Parathyroid adenoma (tissue), 2 donors: ENCODE data around the gene STX2.

Experiments used
- H2AFZ ChIP-seq: fragments of 300-600 bp; sonication (generic); one replicate; pipeline ENCODE4 v1.7.0; 2017; ENCODE audit warnings: antibody characterized with exemption, mild to moderate bottlenecking
- H3K27ac ChIP-seq: fragments of 300-600 bp; sonication (generic); one replicate; pipeline ENCODE4 v1.7.0; 2017
- H3K27me3 ChIP-seq: fragments of 300-600 bp; sonication (generic); one replicate; pipeline ENCODE4 v1.7.0; 2017; ENCODE audit warnings: low read length; ENCODE audit not compliant: control insufficient read depth, insufficient read depth
- H3K36me3 ChIP-seq: fragments of 300-600 bp; sonication (generic); one replicate; pipeline ENCODE4 v1.7.0; 2017; ENCODE audit warnings: low read length; ENCODE audit not compliant: control insufficient read depth, insufficient read depth
- H3K4me1 ChIP-seq: fragments of 300-600 bp; sonication (generic); one replicate; pipeline ENCODE4 v1.7.0; 2017; ENCODE audit warnings: control low read depth
- H3K4me2 ChIP-seq: fragments of 300-600 bp; sonication (generic); one replicate; pipeline ENCODE4 v1.7.0; 2017; ENCODE audit warnings: low read length
- H3K4me3 ChIP-seq: fragments of 300-600 bp; sonication (generic); one replicate; pipeline ENCODE4 v1.7.0; 2017; ENCODE audit warnings: low read depth, low read length
- H3K79me2 ChIP-seq: fragments of 300-600 bp; sonication (generic); one replicate; pipeline ENCODE4 v1.7.0; 2017; ENCODE audit warnings: control low read depth
- H3K9ac ChIP-seq: fragments of 300-600 bp; sonication (generic); one replicate; pipeline ENCODE4 v1.7.0; 2017; ENCODE audit warnings: mild to moderate bottlenecking
- H3K9me3 ChIP-seq: fragments of 300-600 bp; sonication (generic); one replicate; pipeline ENCODE4 v1.7.0; 2017; ENCODE audit warnings: low read length; ENCODE audit not compliant: control insufficient read depth
- CTCF ChIP-seq: fragments of 300-600 bp; sonication (generic); IDR thresholded peaks from one replicate; pipeline ENCODE4 v1.7.0; 2017; ENCODE audit warnings: antibody characterized with exemption, mild to moderate bottlenecking
- donor health status: primary hyperparathyroidism.

The STX2 gene

GRCh38 chr12:130839770-130840404 is 837 bp upstream of the STX2 start:
- no peaks in the 10 kb centered on the region for H3K27me3 ChIP-seq
- H3K27ac ChIP-seq: no peak overlapping the region
- H2AFZ ChIP-seq: peak overlapping the region; percentile 92
- H3K4me3 ChIP-seq: peak overlapping the region; percentile 54
- no peaks in the 10 kb centered on the region for H3K36me3 ChIP-seq
- H3K9ac ChIP-seq: no peak overlapping the region
- peaks cover 7% of the 10 kb centered on the region for H3K79me2 ChIP-seq
- no peaks in the 10 kb centered on the region for H3K9me3 ChIP-seq
- peaks cover 9% of the 10 kb centered on the region for H3K4me1 ChIP-seq
- peak overlapping the region; percentile 94 for H3K4me2 ChIP-seq
- TF ChIP-seq CTCF: no peak

- Histone ChIP-seq H3K4me1 (peaks cover 9% of the 10 kb centered on the region), H3K9me3 (no peaks in the 10 kb centered on the region), H3K9ac (no peak overlapping the region), H3K4me3 (peak overlapping the region; percentile 40), H3K27ac (peak overlapping the region; percentile 30), H3K27me3 (no peaks in the 10 kb centered on the region), H2AFZ (peak overlapping the region; percentile 94), H3K4me2 (peak overlapping the region; percentile 59), H3K79me2 (peaks cover 12% of the 10 kb centered on the region), H3K36me3 (no peaks in the 10 kb centered on the region)
- TF ChIP-seq CTCF: no peak
Measured at GRCh38 chr12:130838284-130838950, 633 bp downstream of the STX2 start.

GRCh38 chr12:130835436-130835835 is 3.6 kb downstream of the STX2 start:
- H3K79me2 ChIP-seq: peaks cover 14% of the 10 kb centered on the region
- no peak overlapping the region for H3K4me3 ChIP-seq
- no peaks in the 10 kb centered on the region for H3K27me3 ChIP-seq
- no peaks in the 10 kb centered on the region for H3K36me3 ChIP-seq
- peaks cover 9% of the 10 kb centered on the region for H3K4me1 ChIP-seq
- H2AFZ ChIP-seq: no peak overlapping the region
- H3K9ac ChIP-seq: no peak overlapping the region
- no peak overlapping the region for H3K27ac ChIP-seq
- H3K9me3 ChIP-seq: no peaks in the 10 kb centered on the region
- no peak overlapping the region for H3K4me2 ChIP-seq
- TF ChIP-seq CTCF: no peak

GRCh38 chr12:130835011-130835410 is 4.0 kb downstream of the STX2 start:
- TF ChIP-seq CTCF: no peak
- Histone ChIP-seq H3K36me3 (no peaks in the 10 kb centered on the region), H3K9ac (no peak overlapping the region), H3K27ac (no peak overlapping the region), H3K27me3 (no peaks in the 10 kb centered on the region), H3K4me2 (no peak overlapping the region), H2AFZ (no peak overlapping the region), H3K9me3 (no peaks in the 10 kb centered on the region), H3K79me2 (peaks cover 14% of the 10 kb centered on the region), H3K4me1 (peaks cover 9% of the 10 kb centered on the region), H3K4me3 (no peak overlapping the region)
